OCI-LY3 (cell line): ENCODE results near the gene ITM2B.

Experiments
- H2AFZ ChIP-seq: fragments of 200-600, 300-600 bp; shearing (Covaris generic); 2 replicates; pipeline ENCODE4 v1.6.0; 2014; ENCODE audit warnings: antibody characterized with exemption, low read depth, low read length
- H3K27ac ChIP-seq: fragments of 200-600, 300-600 bp; sonication (generic); 2 replicates; pipeline ENCODE4 v1.5.1; 2014; ENCODE audit warnings: mild to moderate bottlenecking, low read length, moderate library complexity, mixed read lengths
- H3K27me3 ChIP-seq: fragments of 200-600, 300-600 bp; sonication (generic); 2 replicates; pipeline ENCODE4 v1.6.1; 2014; ENCODE audit warnings: low read depth, low read length, mixed read lengths
- H3K36me3 ChIP-seq: fragments of 200-600, 300-600 bp; sonication (generic); replicated peaks from 2 replicates; pipeline ENCODE3; 2014; ENCODE audit warnings: low read depth, low read length, mixed read lengths
- H3K4me1 ChIP-seq: fragments of 300-600, 200-600 bp; sonication (generic); 2 replicates; pipeline ENCODE4 v1.6.1; 2014; ENCODE audit warnings: low read length, mixed read lengths
- H3K4me2 ChIP-seq: fragments of 200-600, 300-600 bp; sonication (generic); 2 replicates; pipeline ENCODE4 v1.6.1; 2014; ENCODE audit warnings: low read length, mixed read lengths
- H3K4me3 ChIP-seq: fragments of 300-600, 200-600 bp; sonication (generic); 2 replicates; pipeline ENCODE4 v1.5.1; 2014; ENCODE audit warnings: antibody characterized with exemption, mild to moderate bottlenecking, low read length, moderate library complexity
- H3K79me2 ChIP-seq: fragments of 300-600, 200-600 bp; shearing (Covaris generic); 2 replicates; pipeline ENCODE4 v1.6.1; 2014; ENCODE audit warnings: mild to moderate bottlenecking, low read length, mixed read lengths
- H3K9ac ChIP-seq: fragments of 300-600, 200-600 bp; shearing (Covaris generic); 2 replicates; pipeline ENCODE4 v1.6.0; 2014; ENCODE audit warnings: mild to moderate bottlenecking, low read length, moderate library complexity
- H3K9me3 ChIP-seq: fragments of 200-600, 300-600 bp; shearing (Covaris generic); 2 replicates; pipeline ENCODE4 v1.6.1; 2014; ENCODE audit warnings: low read length, mixed read lengths; ENCODE audit not compliant: insufficient read depth
- H4K20me1 ChIP-seq: fragments of 200-600, 300-600 bp; sonication (generic); 2 replicates; pipeline ENCODE4 v1.6.1; 2016; ENCODE audit warnings: low read length, mixed read lengths; ENCODE audit not compliant: insufficient read depth
- EZH2phosphoT487 ChIP-seq: fragments of 200-600 bp; shearing (Covaris generic); IDR thresholded peaks from 2 replicates; pipeline ENCODE4 v1.6.1; 2018; ENCODE audit warnings: antibody characterized with exemption, mixed run types, low read depth
- TF ChIP-seq, protein P1 (sequence below): fragments of 200-600, 300-600 bp; sonication (generic); IDR thresholded peaks from 2 replicates; pipeline ENCODE4 v1.5.1; 2014; ENCODE audit warnings: antibody characterized with exemption, low read length, low read depth

ITM2B gene

DNA sequence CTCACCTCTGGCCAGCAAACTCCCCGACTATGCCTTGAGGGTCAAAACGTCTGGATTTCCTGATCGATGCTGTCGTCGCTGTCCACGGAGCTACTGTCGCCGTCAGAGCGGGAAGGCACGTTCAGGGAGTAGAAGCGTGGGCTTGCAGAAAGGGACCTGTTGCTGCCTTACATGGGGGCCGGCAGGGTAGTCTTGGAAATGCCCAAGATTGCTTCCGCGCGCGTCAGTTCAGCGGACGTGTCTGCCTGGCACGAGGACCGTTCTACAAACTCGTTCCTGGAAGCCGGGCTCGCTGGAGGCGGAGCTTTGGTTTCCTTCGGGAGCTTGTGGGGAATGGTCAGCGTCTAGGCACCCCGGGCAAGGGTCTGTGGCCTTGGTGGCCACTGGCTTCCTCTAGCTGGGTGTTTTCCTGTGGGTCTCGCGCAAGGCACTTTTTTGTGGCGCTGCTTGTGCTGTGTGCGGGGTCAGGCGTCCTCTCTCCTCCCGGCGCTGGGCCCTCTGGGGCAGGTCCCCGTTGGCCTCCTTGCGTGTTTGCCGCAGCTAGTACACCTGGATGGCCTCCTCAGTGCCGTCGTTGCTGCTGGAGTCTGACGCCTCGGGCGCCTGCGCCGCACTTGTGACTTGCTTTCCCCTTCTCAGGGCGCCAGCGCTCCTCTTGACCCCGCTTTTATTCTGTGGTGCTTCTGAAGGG lies 86.0 kb downstream of the ITM2B start:
- no peak overlapping the region for H3K9ac ChIP-seq
- peaks cover 7% of the 10 kb centered on the region for H3K4me1 ChIP-seq
- H3K79me2 ChIP-seq, result peaks cover 61% of the 10 kb centered on the region
- H3K36me3 ChIP-seq, result peaks cover 69% of the 10 kb centered on the region
- no peak overlapping the region for H2AFZ ChIP-seq
- no peaks in the 10 kb centered on the region for H3K27me3 ChIP-seq
- H3K27ac ChIP-seq, result no peak overlapping the region
- H4K20me1 ChIP-seq, result peaks cover 38% of the 10 kb centered on the region
- no peaks in the 10 kb centered on the region for H3K9me3 ChIP-seq
- H3K4me3 ChIP-seq, result no peak overlapping the region
- TF ChIP-seq, protein P1, sequence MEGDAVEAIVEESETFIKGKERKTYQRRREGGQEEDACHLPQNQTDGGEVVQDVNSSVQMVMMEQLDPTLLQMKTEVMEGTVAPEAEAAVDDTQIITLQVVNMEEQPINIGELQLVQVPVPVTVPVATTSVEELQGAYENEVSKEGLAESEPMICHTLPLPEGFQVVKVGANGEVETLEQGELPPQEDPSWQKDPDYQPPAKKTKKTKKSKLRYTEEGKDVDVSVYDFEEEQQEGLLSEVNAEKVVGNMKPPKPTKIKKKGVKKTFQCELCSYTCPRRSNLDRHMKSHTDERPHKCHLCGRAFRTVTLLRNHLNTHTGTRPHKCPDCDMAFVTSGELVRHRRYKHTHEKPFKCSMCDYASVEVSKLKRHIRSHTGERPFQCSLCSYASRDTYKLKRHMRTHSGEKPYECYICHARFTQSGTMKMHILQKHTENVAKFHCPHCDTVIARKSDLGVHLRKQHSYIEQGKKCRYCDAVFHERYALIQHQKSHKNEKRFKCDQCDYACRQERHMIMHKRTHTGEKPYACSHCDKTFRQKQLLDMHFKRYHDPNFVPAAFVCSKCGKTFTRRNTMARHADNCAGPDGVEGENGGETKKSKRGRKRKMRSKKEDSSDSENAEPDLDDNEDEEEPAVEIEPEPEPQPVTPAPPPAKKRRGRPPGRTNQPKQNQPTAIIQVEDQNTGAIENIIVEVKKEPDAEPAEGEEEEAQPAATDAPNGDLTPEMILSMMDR, result no peak
- no peak for TF ChIP-seq EZH2phosphoT487
- H3K4me2 ChIP-seq, result no peak overlapping the region
